HG03520 (cell line): ENCODE measurements around the gene RPL21.

Source experiments
- ATAC-seq: cut with Tn5 transposase; IDR thresholded peaks from one replicate; pipeline ENCODE4 v1.9.1; 2021; ENCODE audit warnings: mild to moderate bottlenecking, moderate library complexity; ENCODE audit not compliant: unreplicated experiment

RPL21 gene

DNA sequence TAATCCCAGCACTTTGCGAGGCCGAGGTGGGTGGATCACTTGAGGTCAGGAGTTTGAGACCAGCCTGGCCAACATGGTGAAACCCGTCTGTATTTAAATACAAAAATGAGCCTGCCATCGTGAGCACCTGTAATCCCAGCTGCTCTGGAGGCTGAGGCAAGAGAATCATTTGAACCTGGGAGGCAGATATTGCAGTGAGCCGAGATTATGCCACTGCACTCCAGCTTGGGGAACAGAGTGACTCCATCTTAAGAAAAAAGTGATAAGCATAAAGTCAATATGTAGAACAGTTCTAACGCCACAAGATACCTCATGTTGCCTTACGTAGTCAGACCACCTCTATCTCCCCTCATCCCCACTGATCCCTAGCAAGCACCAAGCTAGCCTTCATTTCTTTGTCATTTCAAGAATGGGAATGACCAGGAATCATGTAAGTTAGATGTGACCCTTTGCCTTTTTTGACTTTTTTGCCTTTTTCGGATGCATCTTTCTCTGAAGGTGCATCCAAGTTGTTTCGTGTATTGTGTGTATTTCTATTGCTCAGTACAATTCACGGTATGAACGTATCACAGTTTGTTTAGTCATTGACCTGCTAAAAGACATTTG is 6.4 kb downstream of the RPL21 start:
- ATAC-seq = no peak

DNA sequence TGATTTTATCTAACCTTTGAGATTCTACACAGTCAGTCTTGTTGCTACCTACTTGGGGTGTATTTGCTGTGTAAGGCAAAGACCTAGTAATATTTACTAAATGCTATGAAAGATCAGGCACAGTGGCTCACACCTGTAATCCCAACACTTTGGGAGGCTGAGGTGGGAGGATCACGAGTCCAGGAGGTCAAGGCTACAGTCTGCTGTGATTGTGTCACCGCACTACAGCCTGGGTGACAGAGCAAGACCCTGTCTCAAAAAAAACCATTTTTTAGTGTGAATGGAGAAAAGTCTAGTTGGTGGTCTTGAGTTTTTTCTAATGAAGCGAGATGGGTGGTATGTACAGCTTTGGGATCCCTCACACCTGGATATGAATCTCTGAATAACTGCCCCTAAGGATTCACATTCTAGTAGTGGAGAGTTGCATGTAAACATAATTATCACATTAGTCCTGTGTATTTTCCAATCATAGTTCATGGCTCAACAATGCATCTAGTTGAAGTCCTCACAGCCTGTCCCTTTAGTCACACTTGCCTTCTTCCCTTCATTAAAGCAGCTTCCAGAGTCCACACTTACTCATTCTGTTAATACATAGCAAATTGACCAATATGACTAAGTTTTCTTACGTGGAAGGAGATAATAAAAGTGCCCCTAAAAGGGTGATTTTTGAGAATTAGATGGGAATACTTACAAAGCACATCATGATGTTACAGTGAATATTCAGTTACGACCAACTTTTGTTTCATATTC is 7.5 kb downstream of the RPL21 start:
- ATAC-seq = no peak

DNA sequence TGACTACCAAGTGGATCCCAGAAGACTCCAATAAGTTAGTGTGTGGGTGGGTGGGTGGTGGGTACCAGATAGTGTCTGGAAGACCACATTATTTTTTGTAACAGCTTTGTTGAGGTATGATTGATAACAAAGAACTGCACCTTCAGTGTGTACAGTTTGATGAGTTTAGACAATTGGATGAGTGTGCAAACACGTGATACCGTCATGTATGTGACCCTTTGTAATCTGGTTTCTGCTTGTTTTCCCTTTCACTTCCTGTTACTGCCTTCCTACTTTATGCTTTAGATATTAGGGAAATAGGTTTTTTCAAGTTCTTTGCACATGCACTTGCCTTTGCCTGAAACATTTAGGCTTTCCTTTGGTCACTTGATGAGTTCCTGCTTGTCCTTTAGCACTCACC is 8.5 kb downstream of the RPL21 start:
- ATAC-seq = no peak

DNA sequence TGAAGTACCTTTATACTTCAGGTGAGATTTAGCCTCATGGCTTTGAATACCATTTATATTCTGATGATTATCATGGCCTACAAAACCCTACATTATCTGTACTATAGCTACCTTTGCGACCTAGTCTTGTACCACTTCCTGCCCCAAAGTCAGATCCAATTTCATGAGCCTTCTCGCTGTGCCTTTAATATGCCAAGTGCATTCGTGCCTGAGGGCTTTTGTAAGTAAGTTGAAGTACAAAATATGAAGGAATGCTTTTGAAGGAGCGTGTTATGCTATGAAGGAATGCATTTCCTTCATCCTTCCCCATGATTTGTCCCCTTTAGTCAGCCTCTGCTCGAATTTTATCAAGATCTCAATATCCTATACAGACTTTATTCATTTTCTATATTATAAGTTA is 10.0 kb downstream of the RPL21 start:
- ATAC-seq = no peak

DNA sequence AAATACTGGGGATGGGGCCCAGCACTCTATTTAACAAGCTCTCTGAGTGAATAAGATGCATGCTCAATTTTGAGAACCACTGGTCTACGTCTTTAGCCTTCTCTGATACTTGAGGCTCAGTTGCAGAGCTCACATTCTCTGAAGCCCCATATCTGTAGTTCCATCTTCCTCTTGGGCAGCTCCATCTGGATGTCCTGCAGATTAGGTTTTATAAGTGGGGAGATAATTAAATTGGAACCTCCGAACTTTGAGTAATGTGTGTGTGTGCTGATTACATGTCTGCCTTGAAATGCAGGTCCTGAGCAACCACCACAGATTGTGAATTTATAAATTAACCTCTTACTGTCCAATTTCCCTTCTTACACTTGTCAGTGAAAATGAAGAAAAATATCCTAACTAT is 12.1 kb downstream of the RPL21 start:
- no peak for ATAC-seq

DNA sequence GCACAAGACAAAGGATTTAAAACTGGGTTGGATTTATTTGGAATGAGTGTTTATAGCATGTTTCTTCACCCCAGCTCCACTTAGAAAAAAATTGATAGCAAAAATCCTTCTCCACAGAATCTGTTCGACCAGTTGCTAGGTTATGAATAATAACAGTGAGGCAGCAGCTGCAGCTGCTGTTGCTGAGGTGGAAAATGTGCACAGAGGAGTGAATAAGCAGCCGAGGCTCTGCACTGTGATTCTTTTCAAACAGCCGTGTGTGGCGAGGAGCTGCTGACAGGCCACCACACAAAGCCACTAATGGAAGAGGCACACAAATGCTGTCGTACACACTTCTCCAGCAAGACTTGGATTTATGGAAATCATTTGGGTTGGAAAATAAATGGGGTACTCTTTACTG is 12.8 kb downstream of the RPL21 start:
- no peak for ATAC-seq

DNA sequence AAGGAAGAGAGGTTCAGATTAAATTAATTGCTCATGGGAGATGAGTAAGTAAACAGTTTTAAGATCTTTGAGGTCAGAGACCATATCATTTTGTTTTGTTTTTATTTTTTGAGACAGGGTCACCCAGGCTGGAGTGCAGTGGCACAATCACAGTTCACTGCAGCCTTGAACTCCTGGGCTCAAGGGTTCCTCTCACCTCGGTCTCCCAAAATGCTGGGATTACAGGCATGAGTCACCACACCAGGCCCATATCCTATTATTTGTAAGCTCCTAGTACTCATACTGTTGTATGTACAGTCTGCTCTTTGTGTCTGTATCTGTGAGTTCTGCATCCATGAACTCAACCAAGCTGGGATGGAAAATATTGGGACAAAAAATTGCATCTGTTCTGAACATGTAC is 13.3 kb downstream of the RPL21 start:
- no peak for ATAC-seq

DNA sequence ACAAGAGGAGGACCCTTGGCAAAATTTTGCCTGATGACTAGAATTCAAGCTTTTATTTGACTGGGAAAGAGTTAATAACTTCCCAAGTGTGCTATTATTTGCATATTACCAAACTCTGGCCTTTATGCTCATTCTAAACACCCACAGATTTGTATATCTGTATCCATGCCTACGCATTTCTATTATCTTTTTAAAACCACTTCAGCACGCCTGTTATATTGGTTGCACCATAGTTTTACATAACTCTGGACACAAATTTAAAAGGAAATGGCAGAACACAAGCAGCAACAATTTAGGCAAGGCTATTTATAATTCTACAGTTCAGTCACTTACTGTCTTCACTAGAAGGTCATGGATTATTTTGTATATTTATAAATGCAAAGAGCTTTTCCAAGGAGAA is 15.6 kb downstream of the RPL21 start:
- ATAC-seq = no peak

DNA sequence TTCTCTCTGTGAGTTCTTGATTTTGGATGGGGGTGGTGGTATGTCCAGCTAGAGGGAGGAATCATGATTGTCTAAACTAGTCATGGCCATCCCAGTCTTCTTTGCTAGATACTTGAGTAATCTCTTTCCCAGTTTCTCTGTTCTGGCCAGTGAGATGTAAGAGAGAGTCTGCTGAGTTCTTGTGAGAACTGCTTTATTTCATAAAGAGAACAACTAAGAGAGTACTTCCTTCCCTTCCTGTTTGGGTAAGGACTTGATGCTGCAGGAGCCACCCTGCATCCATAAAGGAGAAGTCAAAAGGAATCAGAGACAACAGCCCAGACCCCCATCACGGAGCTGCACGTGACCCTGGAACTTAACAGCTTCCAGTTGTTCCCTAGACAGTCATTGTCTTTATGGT is 16.2 kb downstream of the RPL21 start:
- no peak for ATAC-seq

DNA sequence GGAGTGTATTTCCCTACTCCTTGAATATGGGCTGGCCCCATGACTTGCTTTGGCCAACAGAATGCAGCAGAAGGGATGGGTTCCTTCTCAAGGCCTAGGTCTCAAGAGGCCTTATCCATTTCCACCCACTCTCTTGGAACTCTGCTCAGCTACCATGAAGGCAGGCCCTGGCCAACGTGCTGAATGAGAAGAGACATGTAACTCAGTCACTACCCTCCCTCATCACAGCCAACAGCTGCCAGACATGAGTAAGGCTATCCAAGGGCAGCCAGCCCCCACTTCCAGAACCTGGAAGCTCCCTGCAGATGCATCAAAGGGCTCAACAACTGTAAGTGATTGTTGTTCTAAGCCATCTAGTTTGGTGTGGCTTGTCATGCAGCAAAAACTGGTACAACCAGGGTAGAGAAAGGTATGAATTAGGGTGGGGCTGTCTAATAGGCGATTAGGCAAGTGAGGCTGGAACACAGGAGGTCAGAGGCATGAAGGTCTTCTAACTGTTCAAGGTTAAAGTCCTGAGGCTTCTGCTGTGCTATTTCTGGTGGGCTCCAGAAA is 17.8 kb downstream of the RPL21 start:
- ATAC-seq = no peak

DNA sequence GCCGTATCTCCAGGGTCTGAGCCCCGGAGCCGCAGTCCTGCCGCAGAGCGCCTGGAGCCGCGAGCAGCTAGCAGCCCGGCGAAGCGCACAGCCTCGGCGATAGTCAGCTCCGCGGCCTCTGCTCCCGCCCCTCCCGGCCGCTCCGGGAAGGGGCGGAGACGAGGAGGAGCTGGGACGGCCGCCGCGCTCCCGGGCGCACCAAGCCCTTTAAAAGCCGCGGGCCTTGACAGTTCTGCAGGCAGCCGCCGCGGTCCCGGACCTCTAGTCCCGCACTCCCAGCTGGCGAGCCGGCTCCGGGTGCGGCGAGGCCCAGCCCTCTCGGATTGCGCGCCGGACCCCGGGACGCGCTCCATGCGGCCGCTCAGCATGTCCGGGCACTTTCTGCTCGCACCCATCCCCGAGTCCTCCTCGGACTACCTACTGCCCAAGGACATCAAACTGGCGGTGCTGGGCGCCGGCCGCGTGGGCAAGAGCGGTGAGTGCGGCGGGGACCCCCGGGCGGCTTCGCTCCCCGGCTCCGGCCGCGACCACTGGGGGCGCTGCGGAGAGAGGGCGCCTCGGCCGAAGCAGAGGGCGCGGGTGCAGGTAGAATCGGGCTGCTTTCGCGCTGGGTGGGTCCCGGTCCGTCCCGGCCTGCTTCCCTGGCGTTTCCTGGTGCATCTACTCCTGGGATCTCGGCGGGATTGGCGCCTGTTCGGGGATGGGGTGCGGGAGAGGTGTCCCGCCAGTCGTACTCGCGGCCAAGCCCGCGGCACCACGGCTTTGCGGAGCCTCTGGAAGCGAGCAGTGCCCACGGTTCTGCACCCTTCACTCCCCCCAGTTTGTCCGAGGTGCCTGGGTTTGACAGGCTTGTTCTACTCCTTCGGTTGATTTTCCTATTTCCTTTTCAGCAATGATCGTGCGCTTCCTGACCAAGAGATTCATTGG is 19.5 kb downstream of the RPL21 start, which contains the start of gene RASL11A:
Gene RASL11A (plus strand): TSS at position 237 of the 927 bp plus-strand sequence. CDS start 115 bp downstream, at position 352.
- peak; percentile 78 for ATAC-seq

DNA sequence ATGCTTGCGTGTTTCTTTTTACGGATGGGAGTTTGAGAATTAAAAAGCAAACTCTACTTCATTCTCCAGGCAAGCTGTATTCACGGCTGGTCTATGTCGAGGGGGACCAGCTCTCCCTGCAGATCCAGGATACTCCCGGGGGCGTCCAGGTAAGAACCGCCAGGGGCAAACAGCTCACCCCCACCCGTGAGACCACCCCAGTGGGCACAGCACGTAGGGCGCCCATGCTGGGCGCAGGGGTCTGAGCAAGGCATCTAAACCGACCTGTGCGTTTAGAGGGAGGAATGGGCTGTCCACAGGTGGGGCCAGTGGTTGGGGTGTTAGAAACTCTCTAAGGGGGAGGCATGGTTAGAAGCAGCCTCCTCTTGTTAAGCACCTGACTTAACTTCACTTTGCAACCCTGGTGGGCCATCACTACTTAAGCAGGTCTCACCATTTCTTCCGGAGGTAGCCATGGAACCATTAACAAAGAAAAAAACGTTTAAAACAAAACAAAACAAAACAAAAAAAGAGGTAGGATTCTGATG is 20.3 kb downstream of the RPL21 start:
- ATAC-seq = no peak

DNA sequence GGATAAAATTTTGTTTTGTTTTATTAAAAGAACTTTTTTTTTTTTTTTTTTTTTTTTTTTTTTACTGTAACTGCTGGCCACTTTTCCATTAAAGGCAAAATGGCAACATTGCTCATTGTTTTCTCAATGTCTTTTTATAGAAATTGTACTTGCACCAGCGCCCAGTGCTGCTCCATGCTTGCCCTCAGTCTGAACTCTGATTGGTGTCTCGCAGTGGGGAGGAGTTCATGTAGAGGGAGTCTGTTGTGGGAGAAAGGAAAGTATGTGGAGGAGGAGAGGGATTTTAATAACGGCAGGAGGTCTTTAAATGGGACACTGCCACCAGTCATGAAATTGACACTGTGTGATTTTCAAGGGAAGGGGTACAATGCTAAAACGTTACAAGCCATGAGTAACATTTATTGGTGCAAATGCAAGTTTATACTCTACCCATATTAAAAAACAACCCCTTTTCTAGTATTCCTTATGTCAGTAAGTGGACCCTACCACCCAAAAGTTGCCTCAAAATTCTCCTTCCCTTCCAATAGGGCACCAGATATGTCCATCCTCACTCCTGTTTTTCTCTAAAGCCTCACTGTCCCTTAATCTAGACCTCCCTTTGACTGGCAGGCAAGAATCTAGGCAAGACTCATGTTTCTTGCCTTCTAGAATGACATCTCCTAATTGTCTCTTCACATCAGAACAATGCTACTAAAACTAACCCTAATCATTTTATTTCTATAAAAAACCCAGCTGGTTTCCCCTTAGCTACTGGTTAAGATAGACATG is 22.5 kb downstream of the RPL21 start:
- no peak for ATAC-seq

DNA sequence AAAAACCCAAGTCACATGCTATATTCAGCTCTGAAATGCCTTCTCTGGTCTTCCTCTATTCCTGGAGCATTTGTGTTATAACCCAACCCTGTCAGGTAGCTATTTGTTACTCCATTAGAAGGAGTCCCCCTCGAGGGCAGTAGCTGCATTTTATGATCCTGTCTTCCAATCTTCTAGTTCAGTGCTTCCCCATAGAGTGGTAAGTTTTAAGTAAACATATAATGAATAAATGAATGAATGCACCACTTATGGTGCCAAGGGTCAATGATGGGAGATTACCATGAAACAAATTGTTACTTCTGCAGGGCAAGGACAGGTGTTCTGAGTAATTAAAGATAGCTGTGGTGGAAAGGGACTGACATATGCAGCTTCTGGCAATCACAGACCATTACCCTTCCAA is 23.3 kb downstream of the RPL21 start:
- ATAC-seq = no peak

DNA sequence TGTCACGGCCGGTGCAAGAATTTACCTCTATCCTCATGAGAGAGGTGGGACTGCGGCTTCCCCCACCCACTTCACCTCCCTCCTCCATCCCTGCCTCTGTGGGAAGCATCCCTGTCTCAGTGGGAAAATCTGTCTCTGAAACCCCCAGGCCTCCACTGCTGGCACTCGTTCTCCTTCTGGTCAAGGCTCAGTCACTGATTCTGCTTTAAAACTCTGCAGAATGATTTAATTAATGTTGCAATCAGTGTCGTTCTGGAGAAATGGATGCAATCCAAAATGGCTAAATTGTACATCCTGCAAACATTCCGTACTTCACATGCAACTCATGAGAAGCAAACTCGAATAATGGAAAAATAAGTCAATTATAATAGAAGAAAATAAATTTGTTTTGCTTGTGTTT is 24.8 kb downstream of the RPL21 start:
- ATAC-seq = no peak

DNA sequence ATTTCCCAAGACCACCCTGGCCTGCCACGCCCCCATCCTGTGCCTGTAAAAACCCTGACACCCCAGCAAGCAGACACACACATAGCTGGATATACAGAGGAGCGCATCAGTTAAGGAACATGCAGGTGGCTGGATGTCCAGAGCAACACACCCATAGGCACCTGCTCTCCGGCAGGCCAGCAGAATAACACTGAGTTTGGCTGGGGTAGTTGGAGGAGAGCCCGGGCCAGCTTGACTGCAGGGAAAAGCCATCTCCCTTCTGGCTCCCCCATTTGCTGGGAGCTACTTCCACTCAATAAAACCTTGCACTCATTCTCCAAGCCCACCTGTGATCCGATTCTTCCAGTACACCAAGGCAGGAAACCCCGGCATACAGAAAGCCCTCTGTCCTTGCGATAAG is 28.1 kb downstream of the RPL21 start:
- ATAC-seq = no peak

DNA sequence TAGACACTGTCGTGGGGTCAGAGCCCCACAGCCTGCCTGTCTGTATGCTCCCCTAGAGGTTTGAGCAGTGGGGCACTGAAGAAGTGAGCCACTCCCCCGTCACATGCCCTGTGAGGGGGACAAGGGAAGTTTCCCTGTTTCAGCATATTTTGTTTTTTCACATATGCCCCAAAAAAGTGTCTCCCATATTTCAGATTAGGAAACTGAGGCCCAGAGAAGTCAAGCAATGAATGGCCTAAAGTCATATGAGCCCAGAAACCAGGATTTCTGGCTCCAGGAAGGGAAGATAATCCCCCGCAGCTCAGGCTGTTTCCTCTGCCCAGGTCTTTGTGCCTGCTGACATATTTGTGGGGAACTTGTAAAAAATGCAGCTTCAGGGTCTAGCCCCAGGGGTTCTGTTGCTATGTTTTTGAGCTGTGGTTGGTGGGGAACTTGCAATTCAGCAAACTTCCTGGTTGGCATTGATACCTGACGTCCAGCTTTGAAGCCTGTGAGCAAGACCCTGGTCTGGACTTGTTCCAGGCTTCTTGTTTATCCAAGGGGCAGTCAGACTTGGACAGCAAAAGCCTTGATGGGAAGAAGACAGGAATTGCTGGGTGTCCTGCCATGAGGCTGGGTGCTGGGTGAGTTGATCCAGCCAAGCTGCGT is 28.8 kb downstream of the RPL21 start:
- no peak for ATAC-seq

DNA sequence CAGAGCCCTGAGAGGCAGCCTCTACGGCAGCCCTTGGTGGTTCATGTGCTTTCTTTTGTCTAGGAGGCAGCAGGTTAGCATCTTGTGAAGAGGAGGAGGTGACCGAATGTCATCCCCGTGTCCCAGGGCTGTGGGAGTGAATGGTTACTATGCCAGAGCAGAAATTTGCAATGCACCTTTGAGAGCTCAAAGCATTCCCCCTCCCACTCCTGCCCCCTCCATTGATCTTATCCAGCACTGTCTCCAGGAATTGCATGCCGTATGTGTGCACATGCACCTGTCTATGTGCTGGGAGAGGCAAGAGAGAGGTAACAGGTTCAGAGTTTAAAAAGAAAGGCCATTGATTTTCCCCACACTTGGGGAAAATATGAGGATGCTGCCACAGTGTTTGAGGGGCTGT is 29.5 kb downstream of the RPL21 start:
- no peak for ATAC-seq

DNA sequence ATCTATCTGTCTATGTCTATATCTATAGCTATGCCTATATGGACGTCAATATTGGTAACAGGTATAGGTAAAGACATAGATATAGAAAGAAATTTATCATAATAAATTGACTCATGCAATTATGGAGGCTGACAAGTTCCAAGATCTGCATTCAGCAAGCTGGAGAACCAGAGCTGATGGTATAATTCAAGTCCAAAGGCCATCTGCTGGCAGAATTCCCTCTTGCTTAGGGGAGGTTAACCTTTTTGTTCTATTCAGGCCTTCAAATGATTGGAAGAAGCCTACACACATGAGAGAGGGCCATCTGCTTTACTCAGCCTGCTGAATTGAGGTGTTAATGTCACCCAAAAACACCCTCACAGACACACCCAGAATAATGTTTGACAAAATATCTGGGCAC is 30.1 kb downstream of the RPL21 start:
- ATAC-seq = no peak
